ENCODE results near the gene GRID2IP. TPM values are rescaled to one million over a fixed set of nuclear protein-coding genes. Genes with fewer than 3 reads are reported as not detected.

GRID2IP gene
- total and polyA plus RNA-seq, 2 of the 13 experiments (the other 11 are each of a cell fraction or from before 2014, with no cell fraction given), result 0.03 TPM; not detected in 1

DNA sequence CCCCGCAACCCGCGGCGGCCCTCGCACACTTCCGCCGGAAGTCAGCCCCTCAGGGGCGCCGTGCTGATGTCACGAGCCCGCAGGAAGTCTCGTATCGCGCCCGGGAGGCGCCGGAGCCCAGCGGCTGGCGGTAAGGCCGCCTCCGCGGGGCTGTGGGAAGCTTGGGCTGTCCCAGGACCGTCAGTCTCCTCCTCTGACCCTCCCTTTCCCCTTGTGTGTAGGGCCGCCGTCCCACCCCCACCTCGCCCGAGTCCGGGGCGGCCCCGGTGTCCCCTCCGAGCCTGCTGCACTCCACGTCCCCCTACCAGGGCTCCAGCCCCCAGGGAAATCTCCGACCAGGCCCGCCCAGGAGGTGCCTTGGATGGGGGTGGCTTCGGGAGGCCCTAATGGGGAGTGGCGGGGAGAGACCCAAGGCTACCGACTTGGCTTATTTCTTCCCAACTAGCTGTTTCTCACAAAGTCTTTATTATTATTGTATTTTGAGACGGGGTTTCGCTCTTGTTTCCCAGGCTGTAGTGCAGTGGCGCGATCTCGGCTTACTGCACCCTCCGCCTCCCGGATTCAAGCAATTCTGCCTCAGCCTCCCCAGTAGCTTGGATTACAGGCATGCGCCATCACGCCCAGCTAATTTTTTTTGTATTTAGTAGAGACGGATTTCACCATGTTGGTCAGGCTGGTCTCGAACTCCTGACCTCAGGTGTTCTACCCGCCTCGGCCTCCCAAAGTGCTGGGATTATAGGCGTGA lies 26.3 kb upstream of the GRID2IP start, which contains the start of gene ZDHHC4 (continued):
- TF ChIP-seq, protein P1, sequence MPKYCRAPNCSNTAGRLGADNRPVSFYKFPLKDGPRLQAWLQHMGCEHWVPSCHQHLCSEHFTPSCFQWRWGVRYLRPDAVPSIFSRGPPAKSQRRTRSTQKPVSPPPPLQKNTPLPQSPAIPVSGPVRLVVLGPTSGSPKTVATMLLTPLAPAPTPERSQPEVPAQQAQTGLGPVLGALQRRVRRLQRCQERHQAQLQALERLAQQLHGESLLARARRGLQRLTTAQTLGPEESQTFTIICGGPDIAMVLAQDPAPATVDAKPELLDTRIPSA (CRISPR knock-in tag; IDR thresholded peaks at IDR 0.05; ENCODE audit: borderline replicate concordance), result no peak
- TF ChIP-seq IRX3 (CRISPR knock-in tag; IDR thresholded peaks at IDR 0.05; ENCODE audit: borderline replicate concordance, low read depth) (no peak; the same call in 1 of the 2 replicates), GABPB1 (CRISPR knock-in tag; IDR thresholded peaks at IDR 0.05) (peak; percentile 97), ZNF605 (CRISPR knock-in tag; IDR thresholded peaks at IDR 0.05) (peak; percentile 60; the same call in 1 of the 2 replicates), RFX3 (CRISPR knock-in tag; IDR thresholded peaks at IDR 0.05) (no peak; the same call in 1 of the 2 replicates), ZNF432 (CRISPR knock-in tag; IDR thresholded peaks at IDR 0.05; ENCODE audit: borderline replicate concordance) (0 out of 2 replicates have a peak, but pooled peaks have one; percentile 5), SIN3B (IDR thresholded peaks at IDR 0.05; ENCODE audit: low read length) (no peak), ADNP (CRISPR knock-in tag; IDR thresholded peaks at IDR 0.05) (no peak; the same call in 1 of the 2 replicates), TBX3 (IDR thresholded peaks at IDR 0.05; ENCODE audit: borderline replicate concordance) (no peak), ZNF660 (CRISPR knock-in tag; IDR thresholded peaks at IDR 0.05; ENCODE audit: borderline replicate concordance, low read depth) (no peak; the same call in 1 of the 2 replicates), GATA4 (IDR thresholded peaks at IDR 0.05; ENCODE audit: borderline replicate concordance, low read depth) (0 out of 2 replicates have a peak, but pooled peaks have one; percentile 53), MBNL3 (CRISPR knock-in tag; conservative IDR thresholded peaks at IDR 0.05) (no peak), ZNF501 (CRISPR knock-in tag; IDR thresholded peaks at IDR 0.05) (peak; percentile 67), JUNB (CRISPR knock-in tag; IDR thresholded peaks at IDR 0.05; ENCODE audit: borderline replicate concordance) (no peak), ZFAT (CRISPR knock-in tag; conservative IDR thresholded peaks at IDR 0.05) (no peak), ZNF792 (CRISPR knock-in tag; IDR thresholded peaks at IDR 0.05) (no peak), EHMT2 (IDR thresholded peaks at IDR 0.05; ENCODE audit: borderline replicate concordance, low read depth, low read length) (no peak)
- TF ChIP-seq, protein P2, sequence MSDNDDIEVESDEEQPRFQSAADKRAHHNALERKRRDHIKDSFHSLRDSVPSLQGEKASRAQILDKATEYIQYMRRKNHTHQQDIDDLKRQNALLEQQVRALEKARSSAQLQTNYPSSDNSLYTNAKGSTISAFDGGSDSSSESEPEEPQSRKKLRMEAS (IDR thresholded peaks at IDR 0.05), result peak; percentile 85
- TF ChIP-seq, protein P3, sequence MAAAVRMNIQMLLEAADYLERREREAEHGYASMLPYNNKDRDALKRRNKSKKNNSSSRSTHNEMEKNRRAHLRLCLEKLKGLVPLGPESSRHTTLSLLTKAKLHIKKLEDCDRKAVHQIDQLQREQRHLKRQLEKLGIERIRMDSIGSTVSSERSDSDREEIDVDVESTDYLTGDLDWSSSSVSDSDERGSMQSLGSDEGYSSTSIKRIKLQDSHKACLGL (CRISPR knock-in tag; IDR thresholded peaks at IDR 0.05), result no peak
- TF ChIP-seq, protein P4, sequence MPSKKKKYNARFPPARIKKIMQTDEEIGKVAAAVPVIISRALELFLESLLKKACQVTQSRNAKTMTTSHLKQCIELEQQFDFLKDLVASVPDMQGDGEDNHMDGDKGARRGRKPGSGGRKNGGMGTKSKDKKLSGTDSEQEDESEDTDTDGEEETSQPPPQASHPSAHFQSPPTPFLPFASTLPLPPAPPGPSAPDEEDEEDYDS (CRISPR knock-in tag; IDR thresholded peaks at IDR 0.05), result peak; percentile 65
- TF ChIP-seq, protein P5, sequence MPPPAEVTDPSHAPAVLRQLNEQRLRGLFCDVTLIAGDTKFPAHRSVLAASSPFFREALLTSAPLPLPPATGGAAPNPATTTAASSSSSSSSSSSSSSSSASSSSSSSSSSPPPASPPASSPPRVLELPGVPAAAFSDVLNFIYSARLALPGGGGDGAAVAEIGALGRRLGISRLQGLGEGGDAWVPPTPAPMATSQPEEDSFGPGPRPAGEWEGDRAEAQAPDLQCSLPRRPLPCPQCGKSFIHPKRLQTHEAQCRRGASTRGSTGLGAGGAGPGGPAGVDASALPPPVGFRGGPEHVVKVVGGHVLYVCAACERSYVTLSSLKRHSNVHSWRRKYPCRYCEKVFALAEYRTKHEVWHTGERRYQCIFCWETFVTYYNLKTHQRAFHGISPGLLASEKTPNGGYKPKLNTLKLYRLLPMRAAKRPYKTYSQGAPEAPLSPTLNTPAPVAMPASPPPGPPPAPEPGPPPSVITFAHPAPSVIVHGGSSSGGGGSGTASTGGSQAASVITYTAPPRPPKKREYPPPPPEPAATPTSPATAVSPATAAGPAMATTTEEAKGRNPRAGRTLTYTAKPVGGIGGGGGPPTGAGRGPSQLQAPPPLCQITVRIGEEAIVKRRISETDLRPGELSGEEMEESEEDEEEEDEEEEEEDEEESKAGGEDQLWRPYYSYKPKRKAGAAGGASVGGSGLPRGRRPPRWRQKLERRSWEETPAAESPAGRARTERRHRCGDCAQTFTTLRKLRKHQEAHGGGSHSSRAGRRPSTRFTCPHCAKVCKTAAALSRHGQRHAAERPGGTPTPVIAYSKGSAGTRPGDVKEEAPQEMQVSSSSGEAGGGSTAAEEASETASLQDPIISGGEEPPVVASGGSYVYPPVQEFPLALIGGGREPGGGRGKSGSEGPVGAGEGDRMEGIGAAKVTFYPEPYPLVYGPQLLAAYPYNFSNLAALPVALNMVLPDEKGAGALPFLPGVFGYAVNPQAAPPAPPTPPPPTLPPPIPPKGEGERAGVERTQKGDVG (CRISPR knock-in tag; IDR thresholded peaks at IDR 0.05; ENCODE audit: borderline replicate concordance), result no peak
- TF ChIP-seq, protein P6, sequence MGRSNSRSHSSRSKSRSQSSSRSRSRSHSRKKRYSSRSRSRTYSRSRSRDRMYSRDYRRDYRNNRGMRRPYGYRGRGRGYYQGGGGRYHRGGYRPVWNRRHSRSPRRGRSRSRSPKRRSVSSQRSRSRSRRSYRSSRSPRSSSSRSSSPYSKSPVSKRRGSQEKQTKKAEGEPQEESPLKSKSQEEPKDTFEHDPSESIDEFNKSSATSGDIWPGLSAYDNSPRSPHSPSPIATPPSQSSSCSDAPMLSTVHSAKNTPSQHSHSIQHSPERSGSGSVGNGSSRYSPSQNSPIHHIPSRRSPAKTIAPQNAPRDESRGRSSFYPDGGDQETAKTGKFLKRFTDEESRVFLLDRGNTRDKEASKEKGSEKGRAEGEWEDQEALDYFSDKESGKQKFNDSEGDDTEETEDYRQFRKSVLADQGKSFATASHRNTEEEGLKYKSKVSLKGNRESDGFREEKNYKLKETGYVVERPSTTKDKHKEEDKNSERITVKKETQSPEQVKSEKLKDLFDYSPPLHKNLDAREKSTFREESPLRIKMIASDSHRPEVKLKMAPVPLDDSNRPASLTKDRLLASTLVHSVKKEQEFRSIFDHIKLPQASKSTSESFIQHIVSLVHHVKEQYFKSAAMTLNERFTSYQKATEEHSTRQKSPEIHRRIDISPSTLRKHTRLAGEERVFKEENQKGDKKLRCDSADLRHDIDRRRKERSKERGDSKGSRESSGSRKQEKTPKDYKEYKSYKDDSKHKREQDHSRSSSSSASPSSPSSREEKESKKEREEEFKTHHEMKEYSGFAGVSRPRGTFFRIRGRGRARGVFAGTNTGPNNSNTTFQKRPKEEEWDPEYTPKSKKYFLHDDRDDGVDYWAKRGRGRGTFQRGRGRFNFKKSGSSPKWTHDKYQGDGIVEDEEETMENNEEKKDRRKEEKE (IDR thresholded peaks at IDR 0.05), result no peak
